ACHN (cell line): Measurements from ENCODE around the gene KCP.

Experiments
- DNase-seq: peaks from one replicate; pipeline ENCODE4 v3.0.0-alpha.2; 2015
- in situ Hi-C: cut with HindIII; loops from 2 replicates; pipeline ENCODE4 v1.10.0; 2017; ENCODE audit warnings: low sequenced_read_pairs, low pct_ligation_motif_present, low pct_unique_long_range_greater_than_20kb

KCP gene

DNA sequence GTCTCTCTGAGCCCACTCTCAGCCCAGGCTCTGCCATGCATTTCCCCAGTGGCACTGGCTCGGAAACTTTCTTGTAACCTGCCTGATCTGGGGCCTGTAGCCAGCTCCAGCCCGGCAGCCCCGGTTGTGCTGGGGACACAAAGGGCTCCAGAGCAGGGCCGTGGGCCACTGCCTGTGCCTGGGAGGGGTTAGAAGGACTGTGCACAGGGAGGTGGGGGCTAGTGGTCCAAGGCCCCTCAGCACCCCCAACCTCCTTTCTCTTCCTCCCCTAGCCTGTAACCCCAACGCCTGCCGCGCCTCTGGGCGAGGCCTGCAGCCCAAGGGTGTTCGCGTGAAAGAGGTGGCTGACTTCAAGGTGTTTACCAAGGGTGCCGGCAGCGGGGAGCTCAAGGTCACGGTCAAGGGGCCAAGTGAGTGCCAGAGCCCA, 70.7 kb downstream of the KCP start:
- no peak for DNase-seq
- in situ Hi-C loops: no loop called here

DNA sequence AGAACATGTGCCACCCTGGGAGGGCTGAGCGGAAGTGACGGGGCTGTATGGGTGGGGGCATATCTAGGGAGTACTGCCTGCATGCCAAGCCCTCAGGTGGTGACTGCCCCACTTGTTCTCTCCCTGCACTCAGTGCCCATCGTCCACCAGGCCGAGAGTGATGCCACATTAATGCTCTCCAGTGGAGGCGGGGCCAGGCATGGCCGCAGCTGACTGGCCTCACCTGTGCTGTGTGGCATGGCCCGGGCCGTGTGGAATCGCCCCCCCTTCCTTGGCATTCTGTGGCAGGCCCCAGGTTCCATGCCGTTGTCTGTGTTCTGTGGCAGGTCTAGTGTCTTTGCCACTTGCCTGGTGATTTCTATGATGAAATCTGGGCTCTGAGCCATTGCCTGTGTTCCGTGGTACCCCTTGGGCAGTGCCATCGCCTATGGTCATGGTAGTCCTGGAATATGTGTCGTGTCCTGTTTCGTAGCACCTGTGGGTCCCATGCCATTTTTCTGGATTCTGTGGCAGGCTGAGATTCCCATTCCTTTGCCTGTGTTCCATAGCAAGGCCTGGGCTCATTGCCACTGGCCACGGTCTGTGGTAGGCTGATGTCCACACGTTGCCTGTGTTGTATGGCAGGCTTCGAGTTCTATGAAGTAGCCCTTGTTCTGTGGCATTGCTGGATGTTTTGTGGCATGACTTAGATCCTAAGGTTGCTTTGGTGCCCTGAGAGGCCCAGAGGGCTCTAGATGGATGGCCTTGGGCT, 71.4 kb downstream of the KCP start:
- no peak for DNase-seq
- in situ Hi-C loops: no loop called here

DNA sequence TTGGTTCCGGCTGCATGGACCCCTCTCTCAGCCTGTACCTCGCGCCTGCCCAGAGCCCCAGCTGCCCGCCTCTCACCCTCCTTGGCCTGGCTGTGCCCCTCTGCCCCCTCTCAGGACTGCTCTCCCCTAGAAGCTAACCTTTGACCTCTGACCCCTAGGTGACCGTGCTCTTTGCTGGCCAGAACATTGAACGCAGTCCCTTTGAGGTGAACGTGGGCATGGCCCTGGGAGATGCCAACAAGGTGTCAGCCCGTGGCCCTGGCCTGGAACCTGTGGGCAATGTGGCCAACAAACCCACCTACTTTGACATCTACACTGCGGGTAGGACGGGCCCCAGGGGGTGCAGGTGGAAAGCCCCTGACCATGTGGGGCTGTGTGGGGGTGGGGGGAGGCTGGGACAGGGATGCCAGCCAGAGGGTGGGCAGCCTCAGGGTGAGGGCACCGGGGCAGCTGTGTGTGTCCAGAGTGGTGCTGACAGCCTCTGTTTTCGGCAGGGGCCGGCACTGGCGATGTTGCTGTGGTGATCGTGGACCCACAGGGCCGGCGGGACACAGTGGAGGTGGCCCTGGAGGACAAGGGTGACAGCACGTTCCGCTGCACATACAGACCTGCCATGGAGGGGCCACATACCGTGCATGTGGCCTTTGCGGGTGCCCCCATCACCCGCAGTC, 72.3 kb downstream of the KCP start:
- in situ Hi-C loops: no loop called here
- DNase-seq: no peak

DNA sequence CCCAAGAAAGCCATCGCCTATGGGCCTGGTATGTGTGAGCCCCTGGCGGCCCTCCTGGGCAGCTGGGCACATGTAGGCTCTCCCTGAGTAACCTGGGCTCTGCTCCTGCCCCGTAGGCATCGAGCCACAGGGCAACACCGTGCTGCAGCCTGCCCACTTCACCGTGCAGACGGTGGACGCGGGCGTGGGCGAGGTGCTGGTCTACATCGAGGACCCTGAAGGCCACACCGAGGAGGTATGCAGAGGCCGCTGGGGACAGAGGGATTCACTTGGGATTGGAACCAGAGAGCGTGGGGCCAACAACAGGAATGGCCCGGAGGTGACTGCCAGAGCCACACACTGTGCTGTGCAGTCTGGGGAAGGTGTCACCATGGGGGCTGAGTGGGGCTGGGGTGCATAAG, 73.0 kb downstream of the KCP start:
- in situ Hi-C loops: no loop called here

DNA sequence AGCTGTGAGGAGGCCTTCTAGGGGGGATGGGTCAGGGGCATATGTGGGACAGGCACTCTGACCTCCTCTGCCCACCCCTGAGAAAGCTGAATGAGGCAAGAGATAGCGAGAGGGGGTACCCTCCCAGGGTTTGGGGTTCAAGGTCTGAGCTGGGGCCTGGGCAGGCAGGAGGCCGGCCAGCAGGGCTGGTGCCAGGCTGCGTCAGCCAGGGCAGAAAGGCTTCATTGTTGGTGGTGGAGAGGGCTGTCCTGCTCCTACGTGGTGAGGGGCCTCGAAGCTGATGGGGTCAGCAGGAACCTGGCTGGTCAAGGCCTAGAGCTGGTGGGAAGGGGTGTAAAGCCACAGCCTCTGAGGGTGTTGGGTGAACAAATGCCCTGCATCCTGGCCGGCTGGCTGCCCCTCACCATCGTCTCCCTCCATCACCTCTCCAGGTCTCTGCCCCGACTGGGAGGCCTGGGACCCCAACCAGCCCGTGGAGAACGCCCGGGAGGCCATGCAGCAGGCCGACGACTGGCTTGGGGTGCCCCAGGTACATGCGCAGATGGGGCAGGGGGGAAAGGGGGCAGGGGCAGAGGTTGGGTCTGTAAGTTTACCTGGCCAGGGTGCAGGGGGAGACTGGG, 73.7 kb downstream of the KCP start:
- no peak for DNase-seq
- in situ Hi-C loops: no loop called here

More for the DNA sequence above, 73.0 kb downstream of the KCP start:
- DNase-seq: no peak

DNA sequence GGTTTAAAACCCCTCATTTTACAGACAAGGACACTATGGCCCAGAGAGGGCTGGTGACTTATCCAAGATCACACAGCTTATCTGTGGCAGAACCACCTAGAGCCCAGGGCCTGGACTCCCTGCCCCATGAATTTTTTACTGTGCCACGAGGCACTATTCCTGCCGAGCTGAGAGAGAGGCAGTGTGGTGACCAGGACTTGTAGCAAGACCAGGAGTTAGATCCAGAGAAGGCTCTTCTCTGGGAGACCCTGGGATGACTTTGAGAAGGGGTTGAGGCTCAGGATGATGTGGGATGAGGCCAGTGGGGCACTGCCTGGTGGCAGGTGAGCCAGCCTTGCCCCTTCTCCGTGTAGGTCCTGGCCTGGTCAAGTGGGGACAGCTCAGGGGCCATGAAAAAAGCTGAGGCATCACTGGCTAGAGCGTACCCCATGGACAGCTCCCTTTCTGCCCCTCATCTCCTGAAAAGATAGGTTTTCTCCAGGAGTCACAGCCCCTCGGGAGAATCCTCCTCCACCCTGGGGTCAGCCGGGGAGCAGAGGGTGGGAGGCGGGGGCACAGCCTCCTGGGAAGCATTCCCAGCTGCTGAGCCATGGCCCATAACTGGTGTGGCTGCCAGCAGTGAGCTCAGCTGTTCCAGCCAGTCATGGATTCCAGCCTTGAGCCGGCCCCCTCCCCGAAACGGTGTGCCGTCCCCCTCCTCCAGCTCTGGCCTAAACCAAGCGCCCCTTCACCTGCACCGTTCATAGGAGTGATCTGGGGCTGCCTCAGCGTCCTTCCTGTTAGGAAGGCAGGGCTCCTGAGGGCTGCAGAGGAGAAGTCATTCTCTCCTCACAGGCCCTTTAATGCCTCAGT, 74.5 kb downstream of the KCP start:
- in situ Hi-C loops: no loop called here
- no peak for DNase-seq

DNA sequence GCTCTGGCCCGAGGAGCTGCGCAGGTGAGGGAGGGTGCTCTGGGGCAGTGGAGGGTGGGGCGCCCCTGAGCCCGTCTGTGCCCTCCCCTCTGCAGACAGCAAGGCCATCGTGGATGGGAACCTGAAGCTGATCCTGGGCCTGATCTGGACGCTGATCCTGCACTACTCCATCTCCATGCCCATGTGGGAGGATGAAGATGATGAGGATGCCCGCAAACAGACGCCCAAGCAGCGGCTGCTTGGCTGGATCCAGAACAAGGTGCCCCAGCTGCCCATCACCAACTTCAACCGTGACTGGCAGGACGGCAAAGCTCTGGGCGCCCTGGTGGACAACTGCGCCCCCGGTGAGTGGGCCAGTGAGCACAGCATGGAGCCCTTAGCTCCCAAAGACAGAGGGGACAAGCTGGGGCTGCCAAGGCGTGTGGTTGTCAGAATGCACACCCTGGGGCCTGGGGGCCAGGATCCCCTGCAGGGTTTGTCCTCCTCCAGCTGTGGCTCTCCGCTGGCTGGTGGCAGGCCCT, 75.2 kb downstream of the KCP start:
- in situ Hi-C loops: no loop called here
- no peak for DNase-seq

DNA sequence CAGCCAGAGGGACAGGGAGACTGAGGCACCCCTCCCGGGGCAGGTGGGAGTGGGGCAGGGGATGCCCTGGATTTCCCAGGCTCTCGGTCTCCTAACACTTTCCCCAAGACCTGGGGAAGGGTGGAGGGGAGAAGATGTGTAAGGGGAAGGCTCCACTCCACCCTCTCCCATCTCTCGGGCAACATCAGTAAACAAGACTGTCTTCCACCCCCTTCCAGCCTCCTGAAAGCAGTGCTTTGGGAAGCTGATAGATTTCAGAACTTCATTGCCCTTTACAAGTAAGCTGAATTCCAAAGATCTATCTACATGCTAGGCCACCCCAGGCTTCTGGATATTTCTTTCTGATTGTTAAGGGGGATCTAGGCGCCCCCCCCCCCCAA, 76.6 kb downstream of the KCP start:
- DNase-seq: no peak
- in situ Hi-C loops: no loop called here

DNA sequence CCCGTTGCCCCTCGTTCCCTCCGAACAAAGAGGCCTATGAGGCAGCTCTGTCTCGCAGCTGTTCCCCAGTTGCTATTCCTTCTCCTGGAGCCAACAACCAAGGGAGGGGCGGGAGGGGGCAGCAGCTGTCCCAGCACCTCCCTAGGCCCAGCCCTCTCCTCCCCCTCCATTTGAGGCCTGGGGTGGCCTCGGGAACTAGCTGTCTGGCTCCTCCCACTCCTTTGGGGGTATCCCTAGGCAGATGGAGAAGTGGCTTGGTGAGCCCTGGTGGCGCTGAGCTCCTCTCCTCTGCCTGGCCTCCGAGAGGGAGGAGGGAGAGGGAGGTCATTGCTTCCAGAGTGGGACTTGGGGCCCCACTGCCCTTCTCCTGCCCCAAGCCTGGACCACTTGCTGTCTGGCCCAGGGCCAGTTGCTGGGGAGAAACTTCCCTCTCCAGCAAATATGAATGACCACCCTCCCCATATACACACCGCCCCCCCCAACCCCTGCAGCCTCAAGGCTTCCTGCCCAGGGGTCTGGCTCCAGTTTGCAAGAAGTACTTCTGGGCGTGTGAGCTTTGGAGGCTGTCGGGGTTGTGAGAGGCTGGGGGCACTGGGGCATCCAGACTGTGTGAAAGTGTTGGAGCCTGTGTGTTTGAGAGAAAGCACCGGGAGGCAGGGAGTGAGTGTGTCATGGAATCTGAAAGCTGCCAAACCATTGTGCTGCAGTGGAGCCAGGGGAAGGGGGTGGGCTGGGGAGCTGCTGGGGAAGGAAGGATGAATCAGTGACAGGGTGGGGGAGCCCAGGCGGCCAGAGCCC, 77.2 kb downstream of the KCP start:
- in situ Hi-C loops: no loop called here
- peak; percentile 45 for DNase-seq

DNA sequence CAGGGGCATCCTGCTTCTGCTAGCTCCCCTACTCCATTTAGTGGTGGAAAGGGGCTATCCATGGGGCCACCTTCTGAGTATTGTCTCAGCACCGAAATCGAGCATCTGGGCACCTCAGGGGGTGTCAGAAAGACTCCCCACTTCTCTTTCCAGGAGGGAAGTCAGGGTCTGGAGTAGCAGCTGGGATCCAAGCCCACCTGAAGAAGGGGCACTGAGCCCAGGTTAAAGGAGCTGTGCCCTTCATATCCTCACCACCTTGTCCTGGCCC, 77.7 kb downstream of the KCP start:
- no peak for DNase-seq
- in situ Hi-C loops: no loop called here

DNA sequence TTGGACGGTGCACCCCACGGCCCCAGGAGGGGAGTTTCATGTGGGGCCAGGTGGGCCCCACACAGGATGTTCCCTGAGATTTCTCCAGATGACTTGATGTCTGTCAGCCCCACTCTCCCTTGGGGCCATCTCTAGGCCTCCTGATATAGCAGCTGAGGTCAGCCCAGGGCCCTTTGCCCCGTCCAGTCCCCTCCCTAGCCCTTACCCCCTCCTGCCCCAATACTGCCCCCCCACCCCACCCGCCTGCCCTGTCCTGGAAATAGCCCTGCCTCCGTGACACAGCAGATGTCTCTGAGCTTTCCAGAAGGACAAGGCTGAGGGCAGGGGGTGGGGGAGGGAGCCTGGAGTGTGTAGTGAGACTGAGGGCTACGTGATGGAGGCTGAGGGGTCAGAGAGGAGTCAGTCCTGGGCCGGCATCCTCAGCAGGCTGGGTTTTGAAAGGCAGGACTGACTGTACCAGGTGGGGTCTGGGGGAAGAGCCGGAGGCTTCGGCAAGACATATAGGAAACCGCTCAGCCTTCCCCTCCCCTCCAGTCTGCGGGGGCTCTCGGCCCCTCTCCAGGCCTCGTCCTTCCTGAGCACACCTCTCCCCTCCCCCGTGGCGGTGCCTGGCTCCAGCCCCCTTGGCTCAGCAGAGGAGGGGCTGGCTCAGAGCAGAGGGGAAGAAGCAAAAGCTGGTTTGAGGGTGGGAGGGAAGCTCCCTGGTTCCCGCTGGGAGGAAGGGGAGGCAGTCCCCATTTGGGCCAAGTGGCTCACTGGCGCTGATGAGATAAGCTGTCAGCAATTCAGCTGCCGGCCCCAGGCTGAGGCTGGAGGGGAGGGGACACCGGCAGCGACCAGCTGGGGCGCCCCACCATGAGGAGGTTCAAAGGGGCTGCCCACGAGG, 78.3 kb downstream of the KCP start:
- no peak for DNase-seq
- in situ Hi-C loops: no loop called here

DNA sequence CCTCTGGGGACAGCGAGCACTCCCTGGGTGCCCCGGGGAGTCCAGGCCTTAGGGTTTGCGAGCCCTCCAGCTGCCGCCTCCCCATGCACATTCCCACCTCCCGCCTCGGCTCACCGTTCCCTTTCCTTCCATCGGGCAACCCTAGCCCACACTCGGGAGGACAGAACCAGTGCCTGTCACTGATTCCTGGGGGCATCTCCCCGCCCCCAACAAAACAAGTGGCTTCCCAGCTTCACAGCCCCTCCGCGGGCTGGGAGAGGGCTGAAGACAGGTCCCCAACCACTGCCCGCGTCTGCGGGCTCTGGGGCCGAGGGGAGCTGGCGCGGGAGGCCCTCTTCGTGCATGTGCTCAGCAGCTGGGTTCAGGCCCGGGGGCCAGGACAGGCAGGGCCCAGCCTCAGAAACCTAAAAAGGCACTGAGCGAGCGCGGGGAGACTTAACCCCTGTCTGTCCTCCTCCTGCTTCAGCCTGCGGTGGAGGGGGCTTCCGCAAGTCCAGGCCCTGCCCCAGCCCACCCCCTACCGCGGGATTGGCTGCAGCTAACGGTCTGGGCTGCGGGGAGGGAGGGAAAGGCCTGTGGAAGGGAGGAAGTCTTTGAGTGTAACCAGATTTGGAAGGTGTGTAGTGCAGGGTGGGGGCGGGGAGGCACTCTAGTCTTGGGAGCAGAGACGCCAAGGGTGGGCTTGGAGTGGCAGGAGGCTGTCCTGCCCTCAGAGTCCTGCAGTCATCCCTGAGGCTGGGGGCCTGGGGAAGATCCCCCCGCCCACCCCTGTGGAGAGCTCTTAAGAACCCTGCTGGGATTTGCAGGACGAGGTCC, 79.1 kb downstream of the KCP start:
- in situ Hi-C loops: no loop called here
- no peak for DNase-seq

DNA sequence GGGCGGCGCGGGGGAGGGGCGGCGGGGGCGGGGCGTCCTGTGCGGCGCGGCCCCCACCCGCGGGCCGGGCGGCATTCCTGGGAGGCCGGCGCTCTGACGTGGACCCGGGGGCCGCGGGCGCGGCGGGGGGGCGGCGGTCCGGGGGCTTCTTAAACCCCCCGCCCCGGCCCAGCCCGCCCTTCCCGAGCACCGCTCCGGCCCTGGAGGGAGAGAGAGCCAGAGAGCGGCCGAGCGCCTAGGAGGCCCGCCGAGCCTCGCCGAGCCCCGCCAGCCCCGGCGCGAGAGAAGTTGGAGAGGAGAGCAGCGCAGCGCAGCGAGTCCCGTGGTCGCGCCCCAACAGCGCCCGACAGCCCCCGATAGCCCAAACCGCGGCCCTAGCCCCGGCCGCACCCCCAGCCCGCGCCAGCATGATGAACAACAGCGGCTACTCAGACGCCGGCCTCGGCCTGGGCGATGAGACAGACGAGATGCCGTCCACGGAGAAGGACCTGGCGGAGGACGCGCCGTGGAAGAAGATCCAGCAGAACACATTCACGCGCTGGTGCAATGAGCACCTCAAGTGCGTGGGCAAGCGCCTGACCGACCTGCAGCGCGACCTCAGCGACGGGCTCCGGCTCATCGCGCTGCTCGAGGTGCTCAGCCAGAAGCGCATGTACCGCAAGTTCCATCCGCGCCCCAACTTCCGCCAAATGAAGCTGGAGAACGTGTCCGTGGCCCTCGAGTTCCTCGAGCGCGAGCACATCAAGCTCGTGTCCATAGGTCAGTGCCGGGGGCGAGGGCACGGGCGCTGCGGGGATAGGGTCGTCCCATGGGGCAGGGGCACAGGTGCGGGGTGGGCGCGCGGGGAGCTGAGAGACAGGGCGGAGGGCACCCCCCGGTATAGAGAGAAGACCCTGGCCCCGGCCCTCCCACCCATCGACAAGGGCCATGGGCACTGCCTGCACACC, 80.0 kb downstream of the KCP start, which contains the start of gene FLNC:
Gene FLNC (plus strand): TSS at position 176 of the 947 bp plus-strand sequence. CDS start 232 bp downstream, at position 408.
- DNase-seq: peak; percentile 81
- in situ Hi-C loops: no loop called here

DNA sequence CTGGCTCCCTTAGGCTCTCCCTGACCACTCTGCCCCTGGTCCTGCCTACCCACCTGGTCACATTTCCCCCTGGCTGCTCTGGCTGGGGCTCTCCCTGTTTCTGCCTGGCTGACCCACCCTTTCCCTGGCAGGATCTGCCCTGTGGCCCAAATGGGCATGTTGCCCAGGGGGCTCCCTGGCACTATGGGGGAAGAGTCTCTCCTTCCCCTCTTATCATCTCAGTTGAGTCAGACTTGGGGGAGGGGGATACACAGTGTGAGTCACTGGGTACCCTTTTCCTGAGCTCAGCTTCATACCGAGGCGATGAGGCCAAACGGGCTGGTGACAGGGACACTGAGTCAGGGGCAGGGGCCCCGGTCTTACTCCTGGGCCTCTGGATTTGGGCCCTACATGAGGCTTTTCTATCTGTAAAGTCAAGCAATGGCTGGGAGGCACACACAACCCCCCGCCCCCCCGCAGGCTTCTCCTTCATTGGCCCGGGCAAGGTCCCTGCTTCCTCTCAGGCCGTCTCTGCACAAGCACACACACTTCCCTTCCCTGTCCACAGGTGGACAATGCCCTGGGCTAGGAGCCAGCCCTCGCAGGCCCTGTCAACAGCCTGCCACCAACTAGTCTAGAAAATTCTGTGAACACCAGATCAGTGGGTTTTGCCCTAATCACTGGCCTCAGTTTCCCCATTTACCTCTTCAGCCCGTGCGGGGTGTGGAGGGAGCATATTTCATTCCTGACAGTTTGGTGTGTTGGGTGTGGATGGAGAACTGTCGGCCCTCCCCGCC, 80.9 kb downstream of the KCP start:
- peak; percentile 84 for DNase-seq

More for the DNA sequence above, 80.9 kb downstream of the KCP start:
- in situ Hi-C loops: no loop called here
